ENCODE data around the gene IL12RB1. TPM values are rescaled to one million over a fixed set of nuclear protein-coding genes. Genes with fewer than 3 reads are reported as not detected.
A peak's percentile ranks its signal among the peaks of the same experiment; 100 is the strongest.

Gene IL12RB1
- total and polyA plus RNA-seq, 2 of the 8 experiments (the other 6 are each of a cell fraction or from before 2014, with no cell fraction given) = 0.03 TPM; not detected in 1

DNA sequence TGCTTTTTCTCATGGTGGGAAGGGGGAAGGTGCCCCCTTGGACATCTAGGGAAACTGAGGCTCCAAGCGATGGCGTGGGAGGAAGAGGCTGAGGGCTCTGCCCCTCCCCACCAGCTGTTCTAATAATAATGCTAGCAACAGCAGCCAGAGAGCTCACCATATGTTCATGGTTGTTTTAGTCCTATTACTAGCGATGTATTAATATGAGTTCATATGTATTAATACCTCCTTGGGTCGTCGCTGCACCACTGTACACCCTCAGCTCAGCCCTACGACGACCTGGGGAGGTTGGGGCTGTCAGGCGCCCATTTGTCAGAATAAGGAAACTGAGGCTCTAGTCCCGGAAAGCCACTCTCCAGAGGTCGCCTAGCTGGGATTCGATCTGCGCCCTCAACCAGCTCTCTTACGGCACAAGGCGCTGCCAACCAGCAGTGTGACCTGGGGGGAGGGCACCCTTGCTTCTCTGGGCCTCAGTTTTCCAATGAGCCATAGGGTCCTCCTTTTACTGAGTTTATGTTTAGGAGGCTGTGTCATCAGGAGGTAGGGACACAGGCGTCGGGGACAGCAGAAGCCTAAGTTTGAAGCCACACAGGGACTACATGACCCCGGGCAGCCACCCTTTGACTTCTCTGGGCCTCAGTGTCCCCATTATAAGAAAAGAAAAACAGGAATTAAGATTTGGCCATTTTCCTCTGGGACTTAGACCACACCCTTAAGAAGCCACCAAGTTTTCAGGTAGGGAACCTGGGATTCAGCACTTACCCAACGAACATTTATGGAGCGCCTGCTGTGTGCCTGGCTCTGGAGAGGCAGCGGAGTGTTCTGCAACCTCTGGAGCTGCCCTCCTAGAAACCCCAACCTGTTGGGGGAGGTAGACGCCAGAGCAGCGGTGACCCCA lies 11.5 kb upstream of the IL12RB1 start:
- no peaks in the 10 kb centered on the region for H3K36me3 ChIP-seq (ENCODE audit: control insufficient read depth in 2 of 4, insufficient read depth in 4 of 4, low read length in 3 of 4)
- H2BK5ac ChIP-seq (ENCODE audit: low read depth, low read length) = no peak overlapping the region
- peaks cover 0 to 8% (median 6%) of the 10 kb centered on the region in 4 experiments; a peak in 4 of 7 replicates for H3K27me3 ChIP-seq (replicated peaks in 1 of 4; ENCODE audit: control insufficient read depth in 3 of 4, extremely low read depth in 1 of 4, insufficient read depth in 3 of 4, low read length in 3 of 4)
- ChIA-PET CTCF (ENCODE audit: partially characterized antibody) (interaction anchor here (0.5 to 1.2 kb wide), 3 partner anchors 23 to 447 kb away, joined by 3 read pairs; no protein-coding TSS in a partner anchor), POLR2A (ENCODE audit: partially characterized antibody) (interaction anchor here (1.1 to 3.2 kb wide), 2 partner anchors 11 to 90 kb away, joined by 3 to 15 read pairs; no protein-coding TSS in a partner anchor)
- H3K14ac ChIP-seq (ENCODE audit: insufficient read length) = no peak overlapping the region
- no peaks in the 10 kb centered on the region for H4K20me1 ChIP-seq (replicated peaks in 1 of 2; ENCODE audit: control insufficient read depth in 1 of 2, insufficient read depth in 2 of 2, low read length in 2 of 2)
- H3K27ac ChIP-seq (ENCODE audit: low read depth, low read length) = no peak overlapping the region
- FAIRE-seq = no peak
- no peak overlapping the region for H2AK5ac ChIP-seq (ENCODE audit: low read depth, low read length)
- WGBS, 2 experiments (ENCODE audit: extremely low coverage in 1 of 2, insufficient coverage in 1 of 2, insufficient read length in 1 of 2, insufficient replicate concordance in 2 of 2, low coverage in 1 of 2, low lambda C conversion rate in 2 of 2, missing lambda C conversion rate in 1 of 2) = 47% methylated on average over 22 of the region's 22 CpGs; no CpG with 5 or more reads in 1 of the 2 experiments
- H3K9ac ChIP-seq (replicated peaks in 1 of 4; ENCODE audit: extremely low read depth in 1 of 4, low read depth in 3 of 4, low read length in 3 of 4) = no peak overlapping the region
- H3K4me2 ChIP-seq (ENCODE audit: insufficient read depth in 1 of 2, low read depth in 2 of 2, low read length in 2 of 2) = peak overlapping the region; percentile 70 to 73
- H2BK15ac ChIP-seq (ENCODE audit: low read length) = peak overlapping the region; percentile 92; the same call in 1 of the 2 replicates
- no peak overlapping the region for H3K56ac ChIP-seq (replicated peaks; ENCODE audit: insufficient read length, low read depth, low read length)
- H3K18ac ChIP-seq (ENCODE audit: extremely low read depth, low read length) = peak overlapping the region; percentile 48
- peaks cover 7% of the 10 kb centered on the region; the same call in 1 of the 2 replicates for H3K23me2 ChIP-seq (ENCODE audit: low read depth, low read length)
- no peaks in the 10 kb centered on the region for H3K79me2 ChIP-seq (ENCODE audit: control insufficient read depth in 1 of 2, insufficient read depth in 2 of 2, low read length in 2 of 2)
- no peak overlapping the region for H4K91ac ChIP-seq (replicated peaks; ENCODE audit: insufficient read length, low read length)
- H3K4me3 ChIP-seq (ENCODE audit: extremely low read depth in 1 of 4, insufficient read depth in 2 of 4, low read depth in 3 of 4, low read length in 4 of 4) = peak overlapping the region; percentile 32 to 67 (median 34); a peak in 7 of 8 replicates
- no peak overlapping the region for H4K5ac ChIP-seq (ENCODE audit: insufficient read length, low read depth, low read length)
- no peak overlapping the region for H2BK20ac ChIP-seq (ENCODE audit: low read length)
- H3K9me3 ChIP-seq (ENCODE audit: insufficient read depth in 2 of 2, low read depth in 1 of 2, low read length in 1 of 2) = no peaks in the 10 kb centered on the region
- no peak overlapping the region for H2AFZ ChIP-seq (ENCODE audit: low read length)
- H2BK120ac ChIP-seq (replicated peaks; ENCODE audit: low read depth, low read length) = no peak overlapping the region
- H3K23ac ChIP-seq (ENCODE audit: insufficient read length) = no peak overlapping the region
- peaks cover 3 to 14% (median 9%) of the 10 kb centered on the region in 4 experiments; a peak in 6 of 7 replicates for H3K4me1 ChIP-seq (replicated peaks in 1 of 4; ENCODE audit: control insufficient read depth in 3 of 4, insufficient read depth in 4 of 4, low read length in 3 of 4)
- H3K79me1 ChIP-seq (ENCODE audit: low read depth, low read length) = no peaks in the 10 kb centered on the region
- TF ChIP-seq TAF7 (optimal IDR thresholded peaks at IDR 0.05; ENCODE audit: borderline replicate concordance, low read depth, low read length) = no peak
- no peak for TF ChIP-seq MAFK (IDR thresholded peaks at IDR 0.05; ENCODE audit: low read depth, low read length)
- TF ChIP-seq SRF (IDR thresholded peaks at IDR 0.05; ENCODE audit: low read depth, low read length) = no peak
- TF ChIP-seq FOSL1 (IDR thresholded peaks at IDR 0.05; ENCODE audit: insufficient read depth, low read depth, low read length) = no peak
- no peak for TF ChIP-seq SIX5 (IDR thresholded peaks at IDR 0.05; ENCODE audit: low read depth, low read length)
- TF ChIP-seq SIRT6 (IDR thresholded peaks at IDR 0.05; ENCODE audit: low read length) = no peak
- TF ChIP-seq SIN3A (conservative IDR thresholded peaks at IDR 0.05 in 1 of 2, IDR thresholded peaks at IDR 0.05 in 1 of 2; ENCODE audit: low read depth in 1 of 2, low read length in 2 of 2) = no peak
- no peak for TF ChIP-seq CBX8 (IDR thresholded peaks at IDR 0.05; ENCODE audit: borderline replicate concordance, low read depth, low read length)
- TF ChIP-seq CHD1 (IDR thresholded peaks at IDR 0.05; ENCODE audit: low read depth, low read length) = no peak
- TF ChIP-seq SP4 (IDR thresholded peaks at IDR 0.05; ENCODE audit: low read length) = no peak
- no peak for DNase-seq (ENCODE audit: low read depth in 1 of 2, low spot score in 2 of 2)
- no peak overlapping the region for H3K4ac ChIP-seq (replicated peaks; ENCODE audit: insufficient read length, low read depth, low read length)
- 0 out of 2 replicates have a peak overlapping the region, but pooled peaks have one; percentile 6 for H2BK12ac ChIP-seq (ENCODE audit: low read depth, low read length)
- no peak overlapping the region for H4K8ac ChIP-seq (ENCODE audit: extremely low read depth, insufficient read depth, low read length)
